Caki2 (cell line): Measurements from ENCODE around the gene WDR64. TPM values are rescaled to one million over a fixed set of nuclear protein-coding genes. Genes with fewer than 3 reads are reported as not detected.

Experiments
- DNase-seq: peaks from one replicate; pipeline ENCODE4 v3.0.0-alpha.2; 2015; ENCODE audit warnings: low read depth
- in situ Hi-C: cut with HindIII; loops from 2 replicates; pipeline ENCODE4 v1.10.0; 2016; ENCODE audit warnings: low sequenced_read_pairs, low pct_unique_long_range_greater_than_20kb, mixed read lengths
- total RNA-seq: library from RNA; depleted of rRNA; stranded (reverse); fragments of >200 nt; shearing (Covaris generic); gene quantifications from 2 replicates; pipeline ENCODE4 v1.2.3, GENCODE V29; 2014; ENCODE audit warnings: low replicate concordance

The WDR64 gene
- total RNA-seq, 1 experiment from 2014 or later: not detected

GRCh38 chr1:241627453-241628259, 24.4 kb upstream of the WDR64 start:
- in situ Hi-C loops: no loop called here

GRCh38 chr1:241630005-241630404, 22.1 kb upstream of the WDR64 start:
- in situ Hi-C loops: no loop called here
- DNase-seq: no peak

More at GRCh38 chr1:241627453-241628259, 24.4 kb upstream of the WDR64 start:
- DNase-seq: peak; percentile 67

- DNase-seq: no peak
- in situ Hi-C loops: no loop called here
Observed at GRCh38 chr1:241630476-241630875, 21.6 kb upstream of the WDR64 start.

GRCh38 chr1:241630899-241631298, 21.2 kb upstream of the WDR64 start:
- in situ Hi-C loops: no loop called here

GRCh38 chr1:241631674-241632073, 20.4 kb upstream of the WDR64 start:
- in situ Hi-C loops: no loop called here
- no peak for DNase-seq

More at GRCh38 chr1:241630899-241631298, 21.2 kb upstream of the WDR64 start:
- DNase-seq: no peak

GRCh38 chr1:241632987-241633386, 19.1 kb upstream of the WDR64 start:
- in situ Hi-C loops: no loop called here
- no peak for DNase-seq

GRCh38 chr1:241635556-241636152, 16.4 kb upstream of the WDR64 start:
- in situ Hi-C loops: no loop called here
- DNase-seq: no peak

- no peak for DNase-seq
- in situ Hi-C loops: no loop called here
Observed at GRCh38 chr1:241636291-241636690, 15.8 kb upstream of the WDR64 start.

- in situ Hi-C loops: no loop called here
- no peak for DNase-seq
Observed at GRCh38 chr1:241637046-241637590, 15.0 kb upstream of the WDR64 start.

- no peak for DNase-seq
- in situ Hi-C loops: no loop called here
Observed at GRCh38 chr1:241637604-241638003, 14.5 kb upstream of the WDR64 start.

- peak; percentile 29 for DNase-seq
- in situ Hi-C loops: no loop called here
Observed at GRCh38 chr1:241638099-241638682, 13.9 kb upstream of the WDR64 start.

- no peak for DNase-seq
- in situ Hi-C loops: no loop called here
Observed at GRCh38 chr1:241638909-241639622, 13.0 kb upstream of the WDR64 start.

GRCh38 chr1:241639623-241640148, 12.4 kb upstream of the WDR64 start:
- peak; percentile 66 for DNase-seq
- in situ Hi-C loops: no loop called here

- DNase-seq: peak; percentile 71
- in situ Hi-C loops: no loop called here
Observed at GRCh38 chr1:241640149-241640866, 11.8 kb upstream of the WDR64 start, which contains the start of the genes CHML and OPN3. TSS of gene CHML (minus strand) at chr1:241640369. CDS start at chr1:241635766, 4,603 bp downstream. TSS of gene OPN3 (minus strand) at chr1:241640369. CDS start at chr1:241640254, 115 bp downstream.

GRCh38 chr1:241640867-241641622, 11.0 kb upstream of the WDR64 start:
- DNase-seq: peak; percentile 27
- in situ Hi-C loops: no loop called here

- in situ Hi-C loops: no loop called here
Observed at GRCh38 chr1:241641773-241642592, 10.1 kb upstream of the WDR64 start.

More at GRCh38 chr1:241641773-241642592, 10.1 kb upstream of the WDR64 start:
- DNase-seq: peak; percentile 72
